ENCODE measurements around the gene DNASE1. TPM values are rescaled to one million over a fixed set of nuclear protein-coding genes. Genes with fewer than 3 reads are reported as not detected.

DNASE1 gene
- total and polyA plus RNA-seq, 11 donors: 3.2 to 10.2 (median 6.0) TPM

DNA sequence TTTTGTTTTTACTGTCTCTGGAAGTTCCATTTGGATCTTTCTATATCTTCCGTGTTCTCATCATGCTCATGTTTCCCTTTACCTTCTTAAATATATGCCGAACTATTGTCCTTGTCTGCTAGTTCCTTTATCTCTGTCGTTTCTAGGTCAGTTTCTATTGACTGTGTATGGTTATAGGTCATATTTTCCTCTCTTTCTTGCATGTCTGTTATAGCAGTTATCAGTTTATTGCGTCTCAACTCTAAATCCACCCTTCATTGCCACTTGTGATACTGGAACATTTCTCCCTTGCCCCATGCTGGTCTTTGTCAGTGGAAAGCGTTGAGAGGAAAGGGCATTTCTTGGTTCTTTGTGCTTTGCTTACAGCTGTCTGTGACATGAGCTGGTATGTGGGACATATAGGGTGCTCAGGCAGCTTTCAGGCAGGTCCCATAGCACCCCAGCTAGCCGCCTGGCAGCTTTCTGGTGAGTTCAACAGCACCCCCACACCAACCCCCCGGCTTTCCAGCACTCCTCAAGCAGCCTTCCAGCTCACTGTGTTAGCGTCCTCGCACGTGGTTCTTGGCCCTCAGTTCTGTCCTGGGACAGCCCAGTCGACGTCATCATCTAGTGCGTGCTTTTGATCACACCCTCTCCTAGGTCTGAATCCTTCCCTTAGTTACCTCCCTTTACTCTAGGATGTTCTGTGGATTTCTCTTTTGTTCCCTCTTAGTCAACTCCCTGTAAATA, 15.4 kb upstream of the DNASE1 start:
- H3K9me3 ChIP-seq: no peaks in the 10 kb centered on the region
- no peak for ATAC-seq
- TF ChIP-seq, protein P1, sequence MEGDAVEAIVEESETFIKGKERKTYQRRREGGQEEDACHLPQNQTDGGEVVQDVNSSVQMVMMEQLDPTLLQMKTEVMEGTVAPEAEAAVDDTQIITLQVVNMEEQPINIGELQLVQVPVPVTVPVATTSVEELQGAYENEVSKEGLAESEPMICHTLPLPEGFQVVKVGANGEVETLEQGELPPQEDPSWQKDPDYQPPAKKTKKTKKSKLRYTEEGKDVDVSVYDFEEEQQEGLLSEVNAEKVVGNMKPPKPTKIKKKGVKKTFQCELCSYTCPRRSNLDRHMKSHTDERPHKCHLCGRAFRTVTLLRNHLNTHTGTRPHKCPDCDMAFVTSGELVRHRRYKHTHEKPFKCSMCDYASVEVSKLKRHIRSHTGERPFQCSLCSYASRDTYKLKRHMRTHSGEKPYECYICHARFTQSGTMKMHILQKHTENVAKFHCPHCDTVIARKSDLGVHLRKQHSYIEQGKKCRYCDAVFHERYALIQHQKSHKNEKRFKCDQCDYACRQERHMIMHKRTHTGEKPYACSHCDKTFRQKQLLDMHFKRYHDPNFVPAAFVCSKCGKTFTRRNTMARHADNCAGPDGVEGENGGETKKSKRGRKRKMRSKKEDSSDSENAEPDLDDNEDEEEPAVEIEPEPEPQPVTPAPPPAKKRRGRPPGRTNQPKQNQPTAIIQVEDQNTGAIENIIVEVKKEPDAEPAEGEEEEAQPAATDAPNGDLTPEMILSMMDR (IDR thresholded peaks at IDR 0.05): no peak
- no peak for TF ChIP-seq POLR2A (IDR thresholded peaks at IDR 0.05)
- H3K27ac ChIP-seq: no peak overlapping the region
- no peak overlapping the region for H3K4me3 ChIP-seq
- H3K27me3 ChIP-seq: no peaks in the 10 kb centered on the region
- peaks cover 0 to 31% (median 0%) of the 10 kb centered on the region in 9 donors for H3K36me3 ChIP-seq
- intact Hi-C loops (cut with DNase I): no loop called here
- DNase-seq: no peak
- WGBS, 4 donors: 87 to 93% (median 89%) methylated on average over 13 of the region's 13 CpGs
- H3K4me1 ChIP-seq: peaks cover 0 to 11% (median 2%) of the 10 kb centered on the region in 12 donors

DNA sequence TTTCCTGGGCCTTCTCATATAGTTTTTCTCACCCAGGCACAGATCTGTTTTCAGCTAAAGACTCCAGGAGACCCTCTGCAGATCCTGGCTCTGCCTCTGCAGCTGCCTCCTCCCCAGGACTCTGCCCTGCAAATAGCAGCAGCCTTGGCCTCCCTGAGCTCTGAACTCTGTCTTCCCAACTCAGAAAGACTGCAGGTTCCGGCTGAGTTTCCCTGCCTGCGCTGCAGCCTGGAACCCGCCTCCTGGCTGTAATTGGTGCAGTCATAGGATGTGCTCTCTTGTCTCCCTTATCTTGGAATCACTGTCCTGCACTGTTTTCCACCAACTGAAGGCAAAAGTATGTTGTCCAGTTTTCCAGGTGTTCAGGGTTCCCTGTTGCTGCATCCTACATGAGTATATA, 14.3 kb upstream of the DNASE1 start:
- TF ChIP-seq, protein P1 (IDR thresholded peaks at IDR 0.05): no peak
- TF ChIP-seq POLR2A (IDR thresholded peaks at IDR 0.05): no peak
- intact Hi-C loops (cut with DNase I): no loop called here
- H3K9me3 ChIP-seq: no peaks in the 10 kb centered on the region

DNA sequence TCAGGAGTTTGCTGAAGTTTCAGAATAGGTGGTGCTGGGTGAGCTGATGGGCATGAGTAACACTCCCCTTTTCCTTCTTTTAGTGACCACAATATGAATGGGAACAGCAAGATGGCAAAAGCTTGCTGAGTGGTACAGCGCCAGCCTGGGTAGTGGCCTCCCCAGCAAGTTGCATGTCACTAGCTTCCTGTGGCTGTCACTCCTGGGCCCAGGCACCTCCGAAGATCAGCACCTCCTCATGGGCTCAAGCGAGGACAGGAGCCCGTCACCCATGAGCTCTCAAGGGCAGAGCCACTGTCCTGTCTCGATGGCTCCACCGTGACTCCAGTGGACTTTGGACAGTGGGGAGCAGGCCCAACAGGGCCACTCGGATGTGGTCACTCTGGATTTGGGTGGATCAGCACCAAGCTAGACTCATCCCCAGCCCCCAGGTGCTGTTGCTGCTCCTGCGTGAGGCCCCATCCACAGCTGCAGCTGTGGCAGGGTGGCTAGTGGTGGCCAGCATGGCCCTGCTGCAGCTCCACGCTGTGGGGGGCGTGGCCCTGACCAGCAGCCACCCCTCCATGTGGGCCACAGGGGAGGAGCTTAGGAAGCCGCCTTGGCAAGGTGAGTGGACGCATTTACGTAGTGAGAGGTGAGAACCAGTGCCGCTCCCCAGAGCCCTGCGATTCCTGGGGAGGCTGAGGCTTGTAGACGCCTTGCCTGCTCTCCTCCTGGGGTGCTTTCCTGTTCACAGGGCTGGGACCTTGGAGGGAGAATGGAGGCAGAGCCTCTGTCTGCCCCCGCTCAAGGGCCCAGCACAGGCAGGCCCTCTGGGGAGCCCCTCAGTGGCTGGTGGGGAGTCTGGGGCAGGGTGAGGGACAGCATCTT, 13.6 kb upstream of the DNASE1 start:
- Histone ChIP-seq H3K4me1 (peaks cover 0 to 11% (median 2%) of the 10 kb centered on the region in 12 donors), H3K4me3 (no peak overlapping the region), H3K36me3 (peaks cover 0 to 31% (median 0%) of the 10 kb centered on the region in 9 donors), H3K27ac (no peak overlapping the region), H3K9me3 (no peaks in the 10 kb centered on the region), H3K27me3 (no peaks in the 10 kb centered on the region)
- no peak for TF ChIP-seq POLR2A (IDR thresholded peaks at IDR 0.05)
- TF ChIP-seq, protein P1 (IDR thresholded peaks at IDR 0.05): no peak
- no peak for DNase-seq
- intact Hi-C loops (cut with DNase I): no loop called here
- WGBS, 4 donors: 92 to 97% (median 96%) methylated on average over 10 to 17 of the region's 17 CpGs
- peak in 1 of 4 donors; percentile 16 for ATAC-seq

More for the DNA sequence above, 14.3 kb upstream of the DNASE1 start:
- ATAC-seq: no peak
- no peaks in the 10 kb centered on the region for H3K27me3 ChIP-seq
- peaks cover 0 to 31% (median 0%) of the 10 kb centered on the region in 9 donors for H3K36me3 ChIP-seq
- no peak for DNase-seq
- no peak overlapping the region for H3K4me3 ChIP-seq
- WGBS, 4 donors: 89 to 96% (median 93%) methylated on average over 3 of the region's 3 CpGs
- H3K27ac ChIP-seq: no peak overlapping the region
- H3K4me1 ChIP-seq: peaks cover 0 to 11% (median 2%) of the 10 kb centered on the region in 12 donors

DNA sequence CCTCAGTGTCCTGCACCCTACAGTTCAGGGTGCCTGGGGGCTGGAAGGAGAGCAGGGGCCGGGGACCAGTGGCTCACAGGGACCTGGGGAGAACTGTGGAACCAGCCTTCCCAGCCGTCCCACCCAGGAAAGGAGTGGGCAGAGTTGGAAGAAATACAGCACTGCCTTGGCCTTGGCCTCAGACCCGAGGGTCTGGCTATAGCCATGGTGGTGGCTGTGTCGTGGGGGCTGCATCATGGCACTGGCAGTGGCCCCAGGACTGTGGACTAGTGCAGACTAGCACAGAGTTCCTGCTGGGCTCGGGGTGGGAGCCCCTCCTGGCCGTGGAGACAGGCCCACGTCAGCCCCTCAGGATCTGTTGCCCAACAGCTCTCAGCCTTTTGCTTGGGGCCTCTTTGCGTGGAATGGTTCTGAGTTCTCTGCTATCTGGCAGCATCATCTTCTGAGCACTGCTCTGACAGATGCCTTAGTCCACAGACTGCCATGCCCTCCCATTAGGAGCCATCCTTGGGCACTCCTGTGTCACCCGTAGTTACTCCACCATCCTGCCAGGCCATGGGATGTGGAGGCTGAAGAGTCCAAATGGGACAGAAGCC, 12.6 kb upstream of the DNASE1 start:
- no peak for TF ChIP-seq POLR2A (IDR thresholded peaks at IDR 0.05)
- TF ChIP-seq, protein P1 (IDR thresholded peaks at IDR 0.05): no peak
- intact Hi-C loops (cut with DNase I): no loop called here

More for the DNA sequence above, 12.6 kb upstream of the DNASE1 start:
- Histone ChIP-seq H3K9me3 (no peaks in the 10 kb centered on the region), H3K27me3 (no peaks in the 10 kb centered on the region), H3K36me3 (peaks cover 0 to 31% (median 0%) of the 10 kb centered on the region in 9 donors), H3K27ac (no peak overlapping the region), H3K4me3 (no peak overlapping the region), H3K4me1 (peaks cover 0 to 9% (median 2%) of the 10 kb centered on the region in 12 donors)
- WGBS, 4 donors: 93 to 95% (median 94%) methylated on average over 9 of the region's 9 CpGs
- DNase-seq (no peak), ATAC-seq (no peak)
